ENCODE measurements around the gene SLC17A5.

Gene SLC17A5

DNA sequence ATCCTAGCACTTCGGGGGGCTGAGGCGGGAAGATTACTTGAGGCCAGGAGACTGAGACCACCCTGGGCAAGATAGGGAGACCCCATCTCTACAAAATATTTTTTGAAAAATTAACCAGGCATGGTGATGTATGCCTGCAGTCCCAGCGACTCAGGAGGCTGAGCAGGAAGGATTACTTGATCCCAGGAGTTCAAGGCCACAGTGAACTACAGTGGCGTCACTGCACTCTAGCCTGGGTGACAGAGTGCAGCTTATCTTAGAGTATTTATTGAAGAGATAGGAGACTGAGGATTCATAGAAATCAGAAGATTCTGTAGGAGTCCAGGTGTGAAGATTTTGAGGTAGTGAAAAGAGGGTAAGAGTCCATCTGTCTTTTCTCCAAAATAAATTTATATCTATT lies 45.0 kb downstream of the SLC17A5 start:
- no peak for DNase-seq (ENCODE audit: low read depth, low spot score)
- in situ Hi-C loops (cut with HindIII; ENCODE audit: low sequenced_read_pairs): no loop called here
- H3K4me3 ChIP-seq (ENCODE audit: low read depth, low read length): no peak overlapping the region
- TF ChIP-seq, protein P1, sequence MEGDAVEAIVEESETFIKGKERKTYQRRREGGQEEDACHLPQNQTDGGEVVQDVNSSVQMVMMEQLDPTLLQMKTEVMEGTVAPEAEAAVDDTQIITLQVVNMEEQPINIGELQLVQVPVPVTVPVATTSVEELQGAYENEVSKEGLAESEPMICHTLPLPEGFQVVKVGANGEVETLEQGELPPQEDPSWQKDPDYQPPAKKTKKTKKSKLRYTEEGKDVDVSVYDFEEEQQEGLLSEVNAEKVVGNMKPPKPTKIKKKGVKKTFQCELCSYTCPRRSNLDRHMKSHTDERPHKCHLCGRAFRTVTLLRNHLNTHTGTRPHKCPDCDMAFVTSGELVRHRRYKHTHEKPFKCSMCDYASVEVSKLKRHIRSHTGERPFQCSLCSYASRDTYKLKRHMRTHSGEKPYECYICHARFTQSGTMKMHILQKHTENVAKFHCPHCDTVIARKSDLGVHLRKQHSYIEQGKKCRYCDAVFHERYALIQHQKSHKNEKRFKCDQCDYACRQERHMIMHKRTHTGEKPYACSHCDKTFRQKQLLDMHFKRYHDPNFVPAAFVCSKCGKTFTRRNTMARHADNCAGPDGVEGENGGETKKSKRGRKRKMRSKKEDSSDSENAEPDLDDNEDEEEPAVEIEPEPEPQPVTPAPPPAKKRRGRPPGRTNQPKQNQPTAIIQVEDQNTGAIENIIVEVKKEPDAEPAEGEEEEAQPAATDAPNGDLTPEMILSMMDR (IDR thresholded peaks at IDR 0.05; ENCODE audit: low read depth, low read length): no peak

DNA sequence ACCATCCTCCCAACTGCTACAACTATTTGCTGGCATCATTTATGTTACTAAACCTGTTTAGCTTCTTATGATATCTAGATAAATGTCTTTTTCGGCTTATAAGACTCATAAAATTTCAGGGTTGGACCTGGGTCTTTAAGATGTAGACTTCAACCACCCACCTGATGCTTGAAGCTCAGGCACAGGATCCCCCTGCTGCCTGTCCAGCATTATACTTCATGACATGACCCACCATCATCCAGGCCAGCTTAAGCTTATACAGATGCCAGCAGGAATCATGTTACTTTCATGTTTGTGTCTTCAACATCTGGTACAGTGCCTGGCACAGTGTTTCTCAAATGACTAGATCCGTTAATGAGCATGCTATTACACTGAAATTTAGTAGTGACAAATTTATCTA lies 47.4 kb downstream of the SLC17A5 start:
- H3K4me3 ChIP-seq (ENCODE audit: low read depth, low read length): no peak overlapping the region
- in situ Hi-C loops (cut with HindIII; ENCODE audit: low sequenced_read_pairs): no loop called here
- TF ChIP-seq, protein P1 (IDR thresholded peaks at IDR 0.05; ENCODE audit: low read depth, low read length): no peak
- DNase-seq (ENCODE audit: low read depth, low spot score): no peak

DNA sequence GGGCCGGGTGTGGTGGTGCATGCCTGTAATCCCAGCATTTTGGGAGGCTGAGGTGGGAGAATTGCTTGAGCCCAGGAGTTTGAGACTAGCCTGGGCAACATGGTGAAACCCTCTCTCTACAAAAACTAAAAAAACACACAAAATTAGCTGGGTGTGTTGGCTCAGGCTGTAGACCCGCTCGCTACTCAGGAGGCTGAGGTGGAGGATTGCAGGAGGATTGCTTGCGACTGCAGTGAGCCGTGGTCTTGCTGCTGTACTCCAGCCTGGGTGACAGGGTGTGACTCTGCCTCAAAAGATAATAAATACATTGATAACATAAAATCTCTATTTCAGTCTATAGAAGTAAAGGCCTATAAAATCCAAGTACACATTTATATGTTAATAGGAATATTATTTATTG lies 49.3 kb downstream of the SLC17A5 start:
- TF ChIP-seq, protein P1 (IDR thresholded peaks at IDR 0.05; ENCODE audit: low read depth, low read length): no peak
- in situ Hi-C loops (cut with HindIII; ENCODE audit: low sequenced_read_pairs): no loop called here
- no peak for DNase-seq (ENCODE audit: low read depth, low spot score)
- no peak overlapping the region for H3K4me3 ChIP-seq (ENCODE audit: low read depth, low read length)

DNA sequence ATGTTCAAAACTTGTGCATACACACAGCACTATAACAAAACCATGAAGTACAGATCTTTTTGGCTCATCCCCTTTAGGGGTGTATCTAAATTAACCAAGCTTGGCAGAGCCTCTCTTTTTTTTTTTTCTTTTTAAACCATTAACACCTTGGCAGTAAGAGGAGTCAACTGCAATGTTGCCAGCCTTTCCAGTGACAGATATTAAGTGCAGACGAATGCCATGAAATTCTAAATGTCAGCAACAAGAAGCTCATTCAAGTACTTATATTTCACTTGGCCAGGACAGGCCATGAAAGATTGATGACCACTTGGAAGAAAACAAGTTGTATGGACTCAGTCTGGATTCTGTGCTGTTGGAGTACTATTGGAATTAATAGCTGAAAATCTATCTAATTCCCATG lies 49.8 kb downstream of the SLC17A5 start:
- DNase-seq (ENCODE audit: low read depth, low spot score): no peak
- H3K4me3 ChIP-seq (ENCODE audit: low read depth, low read length): no peak overlapping the region
- TF ChIP-seq, protein P1 (IDR thresholded peaks at IDR 0.05; ENCODE audit: low read depth, low read length): no peak
- in situ Hi-C loops (cut with HindIII; ENCODE audit: low sequenced_read_pairs): no loop called here

DNA sequence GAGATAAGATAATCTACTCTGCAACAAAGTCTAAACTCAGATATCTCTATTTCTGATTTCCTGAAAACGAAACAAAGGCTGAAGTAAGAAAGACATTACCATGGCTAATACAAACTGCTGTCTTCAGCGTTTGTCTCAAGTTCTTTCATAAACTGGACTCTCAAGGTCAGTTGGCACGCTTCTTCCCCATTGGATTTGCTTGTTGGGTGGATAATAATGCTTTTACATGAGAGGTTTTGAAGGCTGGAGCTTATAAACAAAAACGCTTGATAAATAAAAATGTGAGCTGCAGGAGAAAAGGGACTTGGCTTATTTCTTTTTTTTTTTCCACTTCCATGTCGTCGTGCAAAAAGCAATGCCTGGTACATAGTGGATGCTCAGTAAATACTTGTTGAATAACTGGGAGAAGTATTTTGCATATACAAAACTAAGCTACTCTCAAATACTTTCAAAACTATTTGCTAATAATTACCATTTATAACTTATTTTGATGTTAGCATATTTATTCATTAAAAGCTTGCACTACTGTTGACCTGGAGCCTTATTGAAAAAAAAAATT lies 67.3 kb downstream of the SLC17A5 start:
- in situ Hi-C loops (cut with HindIII; ENCODE audit: low sequenced_read_pairs): no loop called here
- TF ChIP-seq, protein P1 (IDR thresholded peaks at IDR 0.05; ENCODE audit: low read depth, low read length): no peak
- peak overlapping the region; percentile 1 for H3K4me3 ChIP-seq (ENCODE audit: low read depth, low read length)
- DNase-seq (ENCODE audit: low read depth, low spot score): no peak

DNA sequence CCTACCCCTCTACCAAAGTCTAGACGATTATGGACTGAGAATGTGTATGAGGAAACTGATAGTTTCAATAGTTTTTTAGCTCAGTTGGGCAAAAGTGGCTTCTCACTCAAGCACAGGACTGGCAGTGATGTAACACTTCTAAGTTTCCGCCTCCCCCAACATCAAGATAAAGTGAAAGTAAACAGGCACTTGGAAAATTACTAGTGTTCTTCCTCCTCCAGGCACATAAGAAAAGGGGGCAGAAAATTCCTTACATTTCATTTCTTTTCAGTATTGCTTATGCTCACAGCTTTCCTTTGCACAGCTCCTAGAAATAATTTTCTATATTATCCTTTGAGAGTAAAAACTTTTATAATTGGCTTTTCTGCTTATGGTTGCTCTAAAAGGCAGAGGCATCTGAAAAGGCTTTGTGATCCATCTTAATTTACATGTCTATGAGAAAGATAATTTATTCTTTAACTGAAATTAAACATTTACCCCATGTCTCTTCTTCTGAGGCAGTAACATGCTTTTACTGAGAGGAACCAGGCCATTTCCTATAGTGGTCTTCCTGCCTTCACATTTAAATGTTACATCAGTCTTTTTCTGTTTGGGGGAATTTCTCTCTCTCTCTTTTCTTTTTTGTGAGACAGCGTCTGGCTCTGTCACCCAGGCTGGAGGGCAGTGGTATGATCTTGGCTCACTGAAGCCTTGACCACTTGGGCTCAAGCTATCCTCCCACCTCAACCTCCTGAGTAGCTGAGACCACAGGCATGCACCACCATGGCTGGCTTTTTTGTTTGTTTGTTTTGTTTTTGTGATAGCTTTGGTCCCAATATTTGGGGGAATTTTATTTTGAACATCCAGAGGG lies 68.0 kb downstream of the SLC17A5 start:
- in situ Hi-C loops (cut with HindIII; ENCODE audit: low sequenced_read_pairs): no loop called here

More for the DNA sequence above, 68.0 kb downstream of the SLC17A5 start:
- DNase-seq (ENCODE audit: low read depth, low spot score): peak; percentile 82
- TF ChIP-seq, protein P1 (IDR thresholded peaks at IDR 0.05; ENCODE audit: low read depth, low read length): no peak
- peak overlapping the region; percentile 1 for H3K4me3 ChIP-seq (ENCODE audit: low read depth, low read length)
